HG03159 (cell line): Measurements from ENCODE around the gene GNB4.

Experiments
- ATAC-seq: cut with Tn5 transposase; IDR thresholded peaks from one replicate; pipeline ENCODE4 v1.9.1; 2021; ENCODE audit warnings: mild to moderate bottlenecking, moderate library complexity; ENCODE audit not compliant: unreplicated experiment

The GNB4 gene

GRCh38 chr3:179438841-179439240 lies 12.4 kb downstream of the GNB4 start:
- peak; percentile 83 for ATAC-seq

GRCh38 chr3:179436517-179436916 lies 14.8 kb downstream of the GNB4 start:
- ATAC-seq = no peak

GRCh38 chr3:179432451-179432850 lies 18.8 kb downstream of the GNB4 start:
- no peak for ATAC-seq

DNA sequence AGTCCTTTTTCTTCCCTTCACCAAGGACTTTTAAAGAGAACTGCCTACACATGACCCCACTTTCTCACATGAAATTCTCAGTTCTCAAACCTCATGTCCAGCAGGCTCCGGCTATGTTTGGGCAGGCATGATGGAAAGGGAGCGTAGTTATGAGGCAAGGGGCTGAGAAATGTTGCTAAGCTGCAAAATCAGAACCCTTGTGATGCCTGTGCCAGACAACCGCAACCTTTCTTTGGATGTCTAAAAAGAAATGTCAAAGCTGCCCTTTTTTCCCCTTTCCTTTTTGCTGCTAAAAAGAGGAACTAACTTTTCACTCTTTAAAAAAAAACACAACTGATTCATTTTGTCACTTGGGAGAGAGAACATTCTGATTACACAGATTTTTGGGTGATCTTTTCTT lies 19.2 kb downstream of the GNB4 start:
- ATAC-seq = peak; percentile 60

- ATAC-seq = no peak
These were observed 20.9 kb downstream of the GNB4 start for GRCh38 chr3:179430277-179430870.

DNA sequence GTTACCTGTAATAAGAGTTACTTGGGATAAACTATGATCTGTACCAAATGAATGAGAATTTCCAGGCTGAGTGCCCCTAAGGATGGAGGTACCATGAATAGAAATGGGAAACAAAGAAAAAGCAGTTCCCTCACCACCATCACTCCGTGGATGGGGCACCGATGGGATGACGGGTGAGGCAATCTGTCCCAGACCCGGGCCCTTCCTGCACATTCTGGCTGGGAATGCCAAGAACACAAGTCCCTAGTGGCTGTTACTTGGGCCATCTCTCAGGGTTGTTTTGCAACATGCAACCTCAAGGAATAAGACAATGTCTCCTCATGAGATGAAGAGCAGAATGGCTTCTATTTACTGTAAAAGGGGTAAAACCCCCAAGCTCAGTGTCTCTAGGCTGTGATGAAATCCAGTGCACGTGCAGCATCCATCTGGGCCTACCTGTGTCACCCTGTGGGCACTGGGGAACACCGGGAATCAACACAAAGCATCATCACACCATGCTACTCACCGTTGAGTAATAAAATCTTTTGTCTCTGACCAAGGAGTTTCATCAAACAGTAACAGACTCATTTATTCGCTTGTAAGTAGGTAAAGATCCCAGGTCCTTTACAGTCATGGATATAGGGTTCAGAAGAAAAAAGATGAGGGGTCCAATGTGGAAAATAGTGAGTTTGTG lies 22.3 kb downstream of the GNB4 start:
- ATAC-seq = no peak

DNA sequence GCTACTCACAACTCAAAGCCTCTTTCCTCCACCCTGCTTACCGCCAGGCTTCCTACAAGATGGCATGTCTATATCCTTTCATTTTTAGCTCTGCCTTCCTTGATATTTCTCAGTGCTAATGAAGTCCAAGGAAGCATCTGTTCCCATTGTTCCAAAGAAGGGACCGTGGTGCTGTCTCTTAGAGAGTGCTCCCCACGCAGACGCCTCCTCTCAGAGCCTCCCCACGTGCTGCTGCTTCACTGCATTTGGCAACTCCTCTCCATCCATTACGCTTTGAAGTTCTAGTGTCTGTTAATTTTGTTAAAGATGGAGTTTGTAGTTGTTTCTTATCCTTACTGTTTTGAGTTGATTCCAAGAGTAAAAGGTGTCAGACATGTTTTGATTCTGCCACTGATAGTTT lies 26.2 kb downstream of the GNB4 start:
- no peak for ATAC-seq

DNA sequence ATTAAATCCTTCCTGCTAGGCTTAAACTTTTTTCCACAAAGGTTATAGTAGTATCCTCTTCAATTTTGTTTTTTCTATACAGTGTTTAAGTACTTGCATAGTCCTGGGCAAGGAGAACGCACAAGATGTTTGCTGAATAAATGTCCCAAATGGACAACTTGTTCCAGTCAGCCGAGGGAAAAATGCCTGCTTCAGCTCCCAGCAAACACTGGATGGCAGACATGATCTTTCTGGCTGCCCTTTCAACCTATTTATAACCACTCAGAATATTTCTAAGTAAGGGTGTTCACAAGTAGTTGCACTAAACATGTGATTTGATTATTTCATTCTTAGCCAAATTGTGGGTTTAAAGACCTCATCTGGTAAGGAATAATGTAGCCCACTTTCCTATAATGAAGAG lies 29.8 kb downstream of the GNB4 start:
- ATAC-seq = no peak

GRCh38 chr3:179418610-179419009 lies 32.7 kb downstream of the GNB4 start:
- ATAC-seq = no peak

DNA sequence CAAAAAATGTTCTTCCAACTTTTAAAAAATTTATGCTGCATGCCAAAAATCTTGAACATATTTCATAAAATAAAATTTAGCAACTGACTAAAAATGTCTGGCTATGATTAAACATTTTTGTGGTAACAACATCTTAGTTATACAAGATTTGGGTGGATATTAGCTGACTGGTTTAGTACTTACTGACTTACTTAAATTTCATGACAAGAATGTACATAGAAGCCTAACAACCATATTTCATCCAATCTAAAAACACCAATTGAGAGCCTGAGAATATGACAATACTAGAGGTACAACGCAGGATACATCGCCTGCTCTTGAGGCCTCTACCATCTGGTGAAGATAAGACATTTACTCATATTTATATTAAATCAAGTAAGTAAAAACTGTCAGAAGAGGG lies 34.6 kb downstream of the GNB4 start:
- ATAC-seq = no peak

- ATAC-seq = no peak
These were observed 35.9 kb downstream of the GNB4 start for GRCh38 chr3:179415377-179415776.

GRCh38 chr3:179414804-179415203 lies 36.5 kb downstream of the GNB4 start:
- ATAC-seq = no peak

DNA sequence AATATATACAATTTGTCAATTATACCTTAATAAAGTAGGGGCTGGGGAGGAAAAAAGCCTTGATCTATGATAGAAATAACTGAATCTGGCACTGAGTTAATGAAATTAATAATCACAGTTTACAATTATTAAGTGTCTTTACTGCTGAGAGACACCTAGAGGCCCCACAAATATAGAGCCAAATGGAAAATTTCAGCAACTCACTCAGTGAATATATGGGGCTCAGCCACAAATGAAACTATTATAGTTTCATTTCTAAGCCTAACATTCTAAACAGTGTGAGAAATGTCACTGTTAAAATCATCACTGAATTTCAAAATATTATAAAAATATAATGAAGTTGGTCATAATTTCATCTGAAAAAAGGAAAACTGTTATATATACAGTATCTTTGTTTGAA lies 40.3 kb downstream of the GNB4 start:
- ATAC-seq = no peak

GRCh38 chr3:179410331-179410730 lies 40.9 kb downstream of the GNB4 start:
- no peak for ATAC-seq

GRCh38 chr3:179404307-179404706 lies 47.0 kb downstream of the GNB4 start:
- ATAC-seq = no peak

- ATAC-seq = no peak
These were observed 48.3 kb downstream of the GNB4 start for GRCh38 chr3:179402963-179403362.

DNA sequence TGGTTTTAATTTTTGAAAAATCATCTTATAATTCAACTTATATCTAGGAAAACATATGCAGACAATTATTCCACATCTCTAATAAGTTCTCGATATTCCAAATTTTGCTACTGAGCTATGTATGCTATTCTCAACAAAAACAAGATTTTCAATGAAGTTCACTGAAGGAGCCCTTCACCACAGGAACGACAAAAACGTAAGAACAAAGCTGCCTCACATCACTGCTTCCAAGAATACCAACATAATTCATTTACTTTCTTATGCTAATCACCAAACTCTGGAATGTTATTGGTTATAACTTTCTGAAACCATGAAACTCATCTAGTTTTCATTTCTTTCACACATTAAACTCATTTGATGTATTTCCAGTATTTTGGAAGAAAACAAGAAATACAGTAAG lies 49.7 kb downstream of the GNB4 start:
- ATAC-seq = no peak

GRCh38 chr3:179398574-179399231 lies 52.6 kb downstream of the GNB4 start:
- no peak for ATAC-seq

DNA sequence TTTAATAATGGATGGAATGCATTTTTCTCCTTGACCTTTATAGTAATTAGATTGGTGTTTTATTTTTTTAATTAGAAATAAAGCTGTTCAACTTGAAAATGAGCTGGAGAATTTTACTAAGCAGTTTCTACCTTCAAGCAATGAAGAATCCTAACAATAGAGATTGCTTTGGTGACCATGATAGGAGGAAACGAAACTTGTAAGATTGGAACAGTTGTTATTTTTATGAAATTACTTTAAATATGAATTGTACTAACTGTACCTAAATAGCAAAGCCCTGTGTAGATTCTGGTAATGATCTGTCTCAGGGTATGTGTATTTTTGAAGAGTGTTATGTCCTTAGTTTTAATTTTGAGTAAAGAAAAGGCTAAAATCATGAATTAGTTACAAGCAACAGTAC lies 59.4 kb downstream of the GNB4 start:
- no peak for ATAC-seq

DNA sequence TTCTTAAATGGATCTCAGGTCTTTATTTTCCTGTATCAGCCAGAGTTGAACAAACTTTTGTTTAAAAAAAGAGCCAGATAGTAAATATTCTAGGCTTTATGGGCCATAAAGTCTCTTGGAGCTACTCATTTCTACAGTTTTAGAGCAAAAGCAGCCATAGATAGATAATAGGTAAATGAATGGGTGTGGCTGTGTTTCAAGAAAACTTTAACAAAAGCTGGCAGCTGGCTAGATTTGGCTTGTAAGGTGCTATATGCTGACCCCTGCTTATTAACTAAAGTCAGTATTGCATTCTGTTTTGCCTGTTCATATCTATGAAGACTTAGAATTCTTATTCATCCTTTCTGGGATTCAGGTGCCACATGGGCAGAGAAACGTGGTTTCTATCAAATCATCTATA lies 74.8 kb downstream of the GNB4 start:
- no peak for ATAC-seq

- ATAC-seq = no peak
These were observed 75.9 kb downstream of the GNB4 start for GRCh38 chr3:179375091-179375999.
